OCI-M1 (cell line): ENCODE data around the gene CORO2B.
A peak's percentile ranks its signal among the peaks of the same experiment; 100 is the strongest.

Experiments used
- DNase-seq: peaks from one replicate; lab custom pipeline; 2025; lab: John Stamatoyannopoulos, UW

Gene CORO2B

GRCh38 chr15:68627995-68628394, 49.2 kb downstream of the CORO2B start:
- DNase-seq, result no peak

GRCh38 chr15:68629519-68630210, 50.9 kb downstream of the CORO2B start:
- no peak for DNase-seq

- no peak for DNase-seq
Measured at GRCh38 chr15:68630211-68630555, 51.4 kb downstream of the CORO2B start.

DNA sequence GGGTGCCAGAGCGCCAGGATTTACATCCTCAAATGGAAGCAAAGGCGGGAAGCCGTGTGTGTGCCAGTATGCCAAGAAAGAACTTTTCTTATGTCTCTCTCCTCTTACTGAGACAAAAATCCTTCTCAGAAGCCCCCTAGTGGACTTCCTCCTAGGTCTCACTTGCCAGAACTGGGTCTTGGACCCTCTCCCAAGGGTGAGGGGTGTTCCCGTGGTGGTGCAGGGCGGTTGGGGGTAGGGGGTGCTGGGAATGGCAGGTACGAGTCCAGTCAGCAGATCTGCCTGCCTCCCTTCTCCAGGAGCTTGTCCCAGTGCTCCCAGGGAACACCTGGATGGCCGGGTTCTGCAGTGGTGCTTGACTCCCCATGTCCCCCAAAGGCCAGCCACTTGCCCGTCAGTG, 52.0 kb downstream of the CORO2B start:
- no peak for DNase-seq

DNA sequence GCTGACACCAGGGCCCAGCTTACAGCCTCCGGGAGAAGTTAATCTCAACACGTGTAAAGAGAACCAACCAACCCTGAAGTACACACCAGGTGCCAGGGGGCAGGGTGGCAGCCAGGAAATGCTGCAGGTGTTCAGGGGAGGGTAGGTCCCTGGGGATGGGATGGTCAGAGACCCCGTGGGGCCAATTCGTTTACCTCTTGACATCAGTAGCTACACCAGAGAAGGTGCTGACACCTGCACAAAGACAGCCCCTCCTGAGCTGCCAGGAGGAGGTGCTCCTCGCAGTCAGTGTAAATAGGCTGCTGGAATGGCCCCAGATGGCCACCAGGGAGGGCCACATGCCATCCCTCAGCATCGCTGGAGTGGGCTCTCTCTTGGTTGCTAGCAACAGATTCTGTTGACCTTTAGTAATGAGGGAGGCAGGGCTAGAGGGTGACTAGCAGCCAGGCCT, 52.8 kb downstream of the CORO2B start:
- no peak for DNase-seq

DNA sequence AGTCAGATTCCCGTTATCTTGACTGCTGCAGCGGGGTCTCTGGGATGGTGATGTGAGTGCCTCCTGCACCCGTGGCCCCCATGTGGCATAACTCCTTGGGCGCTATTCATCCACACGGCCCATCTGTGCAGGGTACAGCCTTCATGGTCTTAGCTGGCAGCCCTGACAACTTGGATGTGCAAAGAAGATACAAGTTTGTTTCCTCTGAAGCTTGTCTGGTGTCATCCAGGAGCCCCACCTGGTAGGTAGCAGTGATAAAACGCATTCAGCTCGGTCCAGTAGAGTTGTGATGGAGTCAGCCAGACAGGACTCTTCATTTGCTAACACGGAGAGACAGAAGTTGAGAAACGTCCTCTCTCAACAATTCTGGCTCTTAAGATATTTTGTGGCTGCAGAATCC, 53.3 kb downstream of the CORO2B start:
- DNase-seq, result no peak

DNA sequence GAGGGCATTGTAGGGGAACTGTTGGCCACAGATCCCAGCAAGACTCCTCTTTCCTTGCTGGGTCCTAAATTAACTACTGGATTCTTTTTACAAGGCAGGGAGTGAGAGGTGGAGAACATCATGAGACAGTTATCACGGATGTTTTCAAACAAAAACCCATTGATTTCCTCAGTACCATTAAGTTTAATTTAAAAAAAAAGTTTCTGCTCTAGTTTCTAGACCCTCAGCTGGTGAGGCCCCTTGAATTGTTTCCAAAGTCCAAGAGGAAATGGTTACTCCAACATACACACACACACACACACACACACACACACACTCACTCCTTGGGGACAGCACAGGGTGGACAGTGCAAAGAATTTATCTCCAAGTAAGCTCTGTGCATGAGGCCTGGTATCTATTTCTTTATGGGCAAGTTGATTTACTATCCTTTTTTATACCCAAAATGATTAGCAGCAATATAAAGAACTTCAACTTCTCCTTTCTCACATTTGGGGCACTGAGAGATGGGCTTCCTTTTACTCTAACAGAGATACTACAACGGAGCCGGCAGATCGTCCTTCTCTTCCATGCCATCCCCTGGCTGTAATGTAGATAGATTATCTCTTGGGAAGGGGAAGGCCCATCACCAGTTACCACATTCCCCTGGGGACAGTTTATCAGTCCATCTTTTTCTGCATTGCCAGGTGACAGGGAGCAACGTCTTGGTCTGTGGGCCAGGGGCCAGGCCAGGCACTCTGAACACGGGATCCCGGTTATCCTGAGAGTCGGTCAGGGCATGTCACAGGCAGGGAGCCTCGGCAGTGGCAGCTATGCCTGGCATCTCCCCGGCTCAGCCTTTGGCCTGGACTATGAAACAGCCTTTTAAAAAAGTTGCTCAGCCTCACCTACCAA, 54.7 kb downstream of the CORO2B start:
- no peak for DNase-seq

GRCh38 chr15:68634122-68634482, 55.3 kb downstream of the CORO2B start:
- DNase-seq, result no peak

DNA sequence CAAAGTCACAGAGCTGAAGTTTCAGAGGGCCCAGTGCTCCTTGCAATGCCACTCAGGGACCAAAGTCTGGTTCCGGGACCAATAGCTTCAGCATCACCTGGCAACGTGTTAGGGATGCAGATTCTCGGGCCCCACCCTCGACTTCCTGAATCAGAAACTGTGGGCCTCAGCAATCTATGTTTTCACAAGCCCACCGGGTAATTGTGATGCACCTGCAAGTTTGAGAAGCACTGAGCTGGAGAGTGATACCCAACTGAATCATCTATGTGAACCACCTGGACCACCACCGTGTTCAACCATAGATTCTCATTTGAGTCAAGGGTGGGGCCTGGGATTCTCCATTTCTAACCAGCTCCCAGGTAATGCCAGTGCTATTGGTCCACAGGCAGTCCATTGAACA, 55.7 kb downstream of the CORO2B start:
- no peak for DNase-seq

DNA sequence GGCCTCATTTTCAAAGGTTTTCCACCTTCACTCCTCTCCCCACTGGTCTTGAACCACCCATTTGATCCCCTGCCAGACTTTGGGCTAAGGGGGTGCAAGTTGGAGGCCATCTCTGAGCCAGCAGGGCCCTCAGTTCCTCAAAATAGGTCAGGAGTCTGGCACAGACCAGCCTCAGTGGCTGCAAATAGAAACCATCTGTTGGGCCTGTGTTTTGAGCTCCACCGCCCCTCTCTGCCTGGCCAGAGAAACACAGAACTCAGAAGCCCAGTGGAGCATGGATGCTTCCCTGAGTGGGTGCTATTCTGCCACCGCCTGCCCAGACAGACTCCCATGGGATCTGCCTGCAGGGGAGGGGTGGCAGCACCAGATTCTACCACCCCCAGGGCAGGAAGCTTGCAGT, 56.3 kb downstream of the CORO2B start:
- no peak for DNase-seq

DNA sequence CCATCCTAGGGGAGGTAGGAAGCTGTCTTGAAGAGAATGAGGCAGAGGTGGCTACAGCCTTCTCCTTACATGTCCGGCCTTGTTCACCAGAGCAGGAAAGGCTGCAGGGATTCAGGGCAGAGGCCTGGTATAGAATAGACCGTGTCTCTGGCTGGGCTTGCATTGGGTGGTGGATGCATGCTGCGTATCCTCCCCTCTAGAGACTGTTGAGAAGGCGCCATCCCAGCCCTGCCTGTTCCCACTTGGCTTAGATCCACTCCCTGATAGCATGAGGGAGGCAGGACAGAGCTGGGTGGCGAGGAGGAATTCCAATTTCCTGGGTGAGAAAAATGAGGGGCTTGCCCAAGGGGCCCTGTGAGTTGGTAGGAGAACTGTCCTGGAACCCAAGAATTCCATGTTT, 57.5 kb downstream of the CORO2B start:
- DNase-seq, result no peak

DNA sequence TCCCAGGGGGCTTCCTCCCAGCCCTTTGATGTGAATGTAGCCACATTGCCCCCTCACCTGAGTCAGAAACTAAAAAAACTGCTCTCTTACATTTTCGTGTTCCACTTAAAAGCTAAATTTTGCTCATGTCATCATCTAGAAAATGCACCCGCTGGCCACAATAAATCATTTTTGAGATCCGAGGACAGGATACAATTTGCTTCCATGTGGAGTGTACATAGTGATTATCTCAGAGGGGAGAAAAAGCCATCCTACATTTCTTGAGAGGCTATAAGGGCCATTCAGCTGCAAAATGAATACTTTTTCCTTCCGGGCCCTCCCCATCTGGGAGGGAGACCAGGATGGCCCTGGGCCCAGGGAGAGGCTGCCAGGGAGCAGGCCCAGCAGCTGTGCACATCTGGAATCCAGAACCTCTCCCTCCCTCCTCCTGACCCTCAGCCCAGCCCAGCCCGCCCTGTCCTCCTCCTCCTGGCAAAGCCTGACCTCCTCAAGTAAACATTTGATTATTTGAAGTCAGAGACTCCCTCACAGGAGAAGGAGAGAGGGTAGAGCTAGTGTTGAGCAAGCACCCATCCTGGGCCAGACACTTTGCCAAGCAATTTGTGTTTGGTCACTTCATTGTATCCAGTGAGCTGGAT, 59.1 kb downstream of the CORO2B start:
- DNase-seq, result no peak

- no peak for DNase-seq
Measured at GRCh38 chr15:68638953-68639515, 60.2 kb downstream of the CORO2B start.

DNA sequence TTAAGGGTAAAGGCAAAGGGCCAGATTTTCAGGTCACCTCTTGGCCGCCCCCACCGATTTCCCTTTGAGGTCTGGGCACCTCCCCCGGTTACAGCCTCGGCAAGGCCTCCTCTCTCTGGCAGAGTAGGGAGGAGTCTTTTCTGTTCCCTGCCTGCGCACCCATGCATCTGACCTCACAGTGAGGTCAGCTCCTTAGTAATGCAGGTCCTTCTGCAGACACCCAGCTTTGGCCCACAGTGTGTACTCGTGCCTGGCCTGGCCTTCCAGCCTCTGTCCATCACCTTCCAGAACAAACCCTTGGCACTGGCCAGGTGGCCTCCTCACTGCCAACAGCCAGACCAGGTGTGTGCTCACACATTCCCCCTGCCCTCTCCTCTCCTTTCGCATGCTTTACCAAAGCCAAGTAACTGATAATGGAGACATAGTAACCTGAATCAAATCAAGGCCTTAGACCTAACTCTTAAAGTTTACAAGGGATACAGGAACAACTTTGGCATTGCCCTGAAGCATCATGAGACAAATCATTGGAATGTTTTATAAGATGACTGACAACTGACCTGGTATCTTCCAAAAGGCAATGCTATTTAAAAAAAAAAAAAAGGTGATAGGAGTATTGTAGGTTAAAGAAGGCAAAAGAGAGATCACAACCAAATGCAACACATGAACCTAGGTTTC, 61.3 kb downstream of the CORO2B start:
- no peak for DNase-seq

DNA sequence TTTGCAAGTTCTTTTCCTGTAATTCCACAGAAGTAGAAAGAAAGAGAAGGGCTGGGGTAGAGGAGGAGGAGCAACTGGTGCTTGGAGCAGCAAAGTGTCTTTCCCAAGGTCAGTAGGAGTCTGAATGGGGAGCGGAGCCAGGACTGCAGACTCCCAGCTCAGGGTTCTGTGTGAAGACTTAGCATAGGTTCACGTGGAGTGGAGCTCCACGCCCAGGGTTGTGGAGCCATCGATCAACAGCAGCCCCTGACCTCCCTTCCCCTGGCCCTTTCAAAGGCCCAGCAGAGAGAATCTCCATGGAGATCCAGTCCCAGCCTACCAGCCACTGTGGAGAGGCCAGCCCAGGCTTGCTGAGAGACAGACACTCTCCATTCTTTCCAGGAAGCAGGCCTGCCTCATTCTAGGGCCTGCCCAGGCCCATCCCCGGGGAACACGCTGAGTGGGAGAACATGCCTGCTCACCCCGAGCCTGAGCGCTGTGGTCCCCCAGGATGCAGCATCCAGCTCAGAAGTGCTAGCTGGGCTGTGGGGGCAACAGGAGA, 62.1 kb downstream of the CORO2B start:
- DNase-seq, result no peak

DNA sequence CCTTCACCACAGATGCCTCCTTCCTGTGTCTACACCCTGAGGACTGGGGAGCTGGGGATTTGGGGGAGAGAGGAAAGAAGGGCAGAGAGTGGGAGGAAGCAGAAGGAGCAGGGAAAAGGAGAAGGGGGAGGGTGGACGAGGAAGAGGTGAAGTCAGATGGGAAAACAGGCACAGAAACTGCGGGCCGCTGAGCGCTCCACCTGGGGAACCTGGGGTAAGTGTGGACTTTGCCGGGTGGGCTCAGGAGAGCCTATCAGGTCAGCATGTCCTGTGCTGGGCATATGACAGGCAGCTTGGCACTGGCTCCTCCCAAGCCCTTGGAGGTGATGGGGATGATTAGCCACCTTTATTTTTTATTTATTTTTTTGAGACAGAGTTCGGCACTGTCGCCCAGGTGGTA, 62.6 kb downstream of the CORO2B start:
- no peak for DNase-seq

DNA sequence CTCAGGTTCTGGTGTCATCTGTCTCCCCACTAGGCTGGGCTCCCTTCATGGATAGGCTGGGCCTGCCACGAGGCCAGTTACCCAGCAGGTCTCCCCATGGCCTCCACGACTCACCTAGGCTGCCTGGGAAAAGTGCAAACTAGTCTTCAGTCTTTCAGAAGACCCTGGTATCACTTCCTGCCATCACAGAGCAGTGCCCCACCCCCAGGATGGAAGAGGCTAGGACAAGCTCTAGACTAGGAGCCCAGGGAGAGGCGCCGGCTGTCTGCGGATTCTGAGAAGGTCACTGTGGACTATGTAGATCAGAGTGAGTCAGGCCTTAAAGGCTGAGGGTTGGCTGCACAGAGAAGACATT, 63.7 kb downstream of the CORO2B start:
- no peak for DNase-seq

DNA sequence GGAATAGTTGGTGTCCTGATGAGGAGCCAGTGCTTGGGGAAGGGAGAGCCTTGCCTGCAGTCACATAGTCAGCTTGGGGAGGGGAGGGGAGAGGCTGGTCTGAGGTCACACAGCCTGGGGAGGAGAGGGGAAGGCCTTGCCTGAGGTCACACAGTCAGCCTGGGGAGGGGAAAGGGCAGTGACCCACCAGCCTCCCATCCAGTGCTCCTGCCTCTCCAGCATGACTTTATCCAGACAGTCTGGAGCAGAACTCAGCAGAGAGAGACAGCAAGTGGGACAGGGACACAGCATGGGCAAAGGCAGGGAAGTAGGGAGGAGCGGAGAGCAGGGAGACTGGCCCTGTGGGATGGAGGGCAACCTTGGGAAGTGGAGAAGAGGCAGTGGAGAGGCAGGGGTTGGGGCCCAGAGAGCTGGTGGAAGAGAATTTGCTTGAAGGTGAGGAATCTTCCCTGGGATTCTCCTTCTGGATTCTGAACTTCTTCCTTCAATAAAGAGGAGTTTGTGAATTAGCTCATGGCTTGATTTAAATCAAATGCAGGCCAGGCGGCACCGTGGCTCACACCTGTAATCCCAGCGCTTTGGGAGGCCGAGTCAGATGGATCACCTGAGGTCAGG, 64.5 kb downstream of the CORO2B start:
- DNase-seq, result no peak

DNA sequence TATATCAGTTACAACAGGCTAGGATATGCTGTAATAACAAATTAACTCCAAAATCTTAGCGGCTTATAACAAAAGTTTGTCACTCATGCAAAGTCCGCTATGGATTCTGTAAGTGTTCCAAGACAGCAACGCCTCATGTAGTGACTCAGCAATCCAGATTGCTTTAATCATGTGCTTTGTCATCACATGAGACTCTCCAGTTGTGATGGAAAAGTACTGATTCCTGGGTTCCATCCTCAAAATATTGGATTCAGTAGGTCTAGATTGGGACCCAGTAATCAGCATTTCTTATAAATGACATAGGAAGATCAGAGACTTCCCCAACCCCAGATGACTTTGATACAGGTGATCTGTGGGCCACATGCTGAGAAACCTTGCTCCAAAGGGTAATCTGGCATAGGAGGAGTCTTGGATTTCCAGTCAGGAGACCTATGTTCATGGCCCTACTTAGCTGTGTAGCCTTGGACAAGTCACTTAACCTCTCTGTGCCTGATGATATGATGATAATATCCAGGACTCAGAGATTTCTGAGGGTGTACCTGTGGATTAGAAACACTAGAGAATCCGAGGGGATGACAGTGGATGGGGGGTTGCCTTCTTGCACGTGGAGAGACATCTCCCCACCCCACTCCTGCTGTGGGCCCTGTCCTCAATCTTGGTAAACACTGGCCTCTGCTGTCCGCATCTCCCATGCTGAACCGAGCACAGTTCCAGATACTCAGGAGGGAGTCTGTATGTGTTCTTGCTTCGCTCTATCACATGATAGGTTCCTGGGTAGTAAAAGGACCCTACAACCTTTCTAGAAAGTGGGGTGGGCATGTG, 65.5 kb downstream of the CORO2B start:
- peak; percentile 9 for DNase-seq

DNA sequence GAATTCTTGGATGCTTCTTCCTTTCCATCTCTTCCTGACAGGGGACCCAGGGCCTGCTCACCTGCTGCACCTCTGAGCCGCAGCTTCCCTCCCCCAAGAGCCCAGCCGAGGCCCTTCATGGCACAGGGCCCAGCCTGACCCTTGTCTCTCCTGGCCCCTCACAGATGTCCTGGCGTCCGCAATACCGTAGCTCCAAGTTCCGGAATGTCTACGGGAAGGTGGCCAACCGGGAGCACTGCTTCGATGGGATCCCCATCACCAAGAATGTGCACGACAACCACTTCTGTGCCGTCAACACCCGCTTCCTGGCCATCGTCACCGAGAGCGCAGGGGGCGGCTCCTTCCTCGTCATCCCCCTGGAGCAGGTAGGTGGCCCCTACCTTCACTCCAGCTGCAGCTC, 66.2 kb downstream of the CORO2B start:
- DNase-seq, result no peak

DNA sequence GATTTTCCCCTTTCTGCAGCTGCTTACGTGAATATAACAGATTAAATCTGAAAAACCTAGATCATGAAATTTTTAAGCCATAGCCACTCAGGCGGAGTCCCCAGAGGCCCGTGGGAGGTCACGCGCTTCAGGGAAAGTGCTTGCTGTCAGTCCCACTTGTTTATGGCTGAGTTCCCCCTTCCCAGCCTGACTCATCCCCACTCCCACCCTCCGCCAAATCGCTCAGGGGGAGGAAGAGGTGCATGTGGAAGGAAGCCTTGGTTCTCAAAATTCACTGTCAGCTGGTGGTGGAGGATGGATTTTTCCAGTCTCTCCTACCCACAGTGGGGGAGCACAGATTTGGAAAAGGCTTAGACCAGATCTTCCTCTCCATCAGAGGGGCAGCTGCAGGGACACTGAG, 67.4 kb downstream of the CORO2B start:
- no peak for DNase-seq
